HEK293 (cell line): ENCODE results near the gene ZNF106.
A peak's percentile ranks its signal among the peaks of the same experiment; 100 is the strongest.

Experiments used
- CTCF ChIA-PET: fragments of 350-600 bp; formaldehyde crosslinking; extraction: SDS; loops from one replicate; lab custom pipeline; 2021; ENCODE audit warnings: antibody characterized with exemption; lab: Yijun Ruan, JAX
- POLR2A ChIA-PET: fragments of 300-600 bp; formaldehyde crosslinking; extraction: SDS; loops from one replicate; lab custom pipeline; 2020; ENCODE audit warnings: antibody characterized with exemption, inconsistent platforms; lab: Yijun Ruan, JAX
- H3K27ac ChIP-seq: fragments of 200-500 bp; sonication (Bioruptor generic); 2 replicates; pipeline ENCODE4 v1.5.1; 2014; ENCODE audit warnings: low read depth, low read length, control low read depth, inconsistent platforms; ENCODE audit errors: extremely low read depth
- H3K36me3 ChIP-seq, 2 experiments: fragments of 200-500 bp in 1 of 2; sonication (Bioruptor generic) in 1 of 2; 1 replicate in 1 of 2; 2 replicates in 1 of 2; pipeline ENCODE4 v1.5.1; 2014 to 2017; ENCODE audit warnings: inconsistent platforms in 2 of 2, low read length in 2 of 2; ENCODE audit not compliant: control insufficient read depth in 2 of 2, insufficient read depth in 1 of 2
- H3K4me1 ChIP-seq: fragments of 200-500 bp; sonication (Bioruptor generic); 2 replicates; pipeline ENCODE4 v1.5.1; 2014; ENCODE audit warnings: mild to moderate bottlenecking, low read length, inconsistent platforms; ENCODE audit not compliant: control insufficient read depth, insufficient read depth
- H3K4me3 ChIP-seq: 2 replicates; pipeline ENCODE4 v1.5.1; 2011; ENCODE audit warnings: low read depth, mild to moderate bottlenecking, control low read depth, low read length, moderate library complexity
- H3K9me3 ChIP-seq: fragments of 200-500 bp; sonication (Bioruptor generic); 2 replicates; pipeline ENCODE4 v1.5.1; 2014; ENCODE audit warnings: low read depth, low read length, inconsistent platforms; ENCODE audit not compliant: control insufficient read depth, insufficient read depth
- GLI2 ChIP-seq: fragments of 450-650 bp; formaldehyde crosslinking; IDR thresholded peaks from 2 replicates; pipeline ENCODE4; 2017; ENCODE audit warnings: missing biosample characterization, missing genetic modification characterization, low read depth, borderline replicate concordance
- GLIS1 ChIP-seq: fragments of 450-650 bp; formaldehyde crosslinking; IDR thresholded peaks from 2 replicates; pipeline ENCODE4 v1.5.1; 2016; ENCODE audit warnings: missing biosample characterization, missing genetic modification characterization
- OVOL3 ChIP-seq: fragments of 450-650 bp; formaldehyde crosslinking; IDR thresholded peaks from 2 replicates; pipeline ENCODE4 v1.5.1; 2016; ENCODE audit warnings: missing biosample characterization, missing genetic modification characterization
- SCRT1 ChIP-seq: fragments of 450-650 bp; formaldehyde crosslinking; IDR thresholded peaks from 2 replicates; pipeline ENCODE4 v1.5.1; 2016; ENCODE audit warnings: missing biosample characterization, missing genetic modification characterization, borderline replicate concordance
- ZBTB21 ChIP-seq: fragments of 450-650 bp; formaldehyde crosslinking; IDR thresholded peaks from 2 replicates; pipeline ENCODE4 v1.5.1; 2017; ENCODE audit warnings: missing biosample characterization, missing genetic modification characterization
- ZBTB48 ChIP-seq: fragments of 450-650 bp; formaldehyde crosslinking; IDR thresholded peaks from 2 replicates; pipeline ENCODE4 v1.5.1; 2016; ENCODE audit warnings: missing biosample characterization, missing genetic modification characterization
- ZIC2 ChIP-seq: fragments of 450-650 bp; formaldehyde crosslinking; IDR thresholded peaks from 2 replicates; pipeline ENCODE4 v1.5.1; 2016; ENCODE audit warnings: missing biosample characterization, missing genetic modification characterization
- ZNF112 ChIP-seq: fragments of 450-650 bp; formaldehyde crosslinking; IDR thresholded peaks from 2 replicates; pipeline ENCODE4 v1.5.0; 2017; ENCODE audit warnings: missing biosample characterization, missing genetic modification characterization
- ZNF184 ChIP-seq: fragments of 450-650 bp; IDR thresholded peaks from 2 replicates; pipeline ENCODE4 v1.5.1; 2018; ENCODE audit warnings: missing biosample characterization, mild to moderate bottlenecking, missing genetic modification characterization
- ZNF266 ChIP-seq: fragments of 450-650 bp; formaldehyde crosslinking; IDR thresholded peaks from 2 replicates; pipeline ENCODE4 v1.5.1; 2016; ENCODE audit warnings: missing biosample characterization, missing genetic modification characterization, low read depth
- ZNF335 ChIP-seq: fragments of 450-650 bp; formaldehyde crosslinking; conservative IDR thresholded peaks from 2 replicates; pipeline ENCODE4 v1.5.1; 2016; ENCODE audit warnings: missing biosample characterization, missing genetic modification characterization
- ZNF555 ChIP-seq: fragments of 450-650 bp; formaldehyde crosslinking; conservative IDR thresholded peaks from 2 replicates; pipeline ENCODE4 v1.5.1; 2017; ENCODE audit warnings: missing biosample characterization, mild to moderate bottlenecking, missing genetic modification characterization, inconsistent platforms
- ZNF560 ChIP-seq: fragments of 450-650 bp; formaldehyde crosslinking; IDR thresholded peaks from 2 replicates; pipeline ENCODE4 v1.5.1; 2017; ENCODE audit warnings: missing biosample characterization, missing genetic modification characterization, borderline replicate concordance
- ZNF777 ChIP-seq: fragments of 450-650 bp; formaldehyde crosslinking; IDR thresholded peaks from 2 replicates; pipeline ENCODE4 v1.5.1; 2017; ENCODE audit warnings: missing biosample characterization, missing genetic modification characterization, borderline replicate concordance
- ZNF785 ChIP-seq: fragments of 450-650 bp; formaldehyde crosslinking; IDR thresholded peaks from 2 replicates; pipeline ENCODE4 v1.5.1; 2016; ENCODE audit warnings: missing biosample characterization, missing genetic modification characterization
- TF ChIP-seq, protein P1 (sequence below): fragments of 450-650 bp; formaldehyde crosslinking; IDR thresholded peaks from 2 replicates; pipeline ENCODE4 v1.5.0; 2017; ENCODE audit warnings: missing biosample characterization, missing genetic modification characterization, borderline replicate concordance
- TF ChIP-seq, protein P2 (sequence below): fragments of 450-650 bp; formaldehyde crosslinking; IDR thresholded peaks from 2 replicates; pipeline ENCODE4 v1.5.1; 2016; ENCODE audit warnings: missing biosample characterization, missing genetic modification characterization
- TF ChIP-seq, protein P3 (sequence below): fragments of 450-650 bp; formaldehyde crosslinking; IDR thresholded peaks from 2 replicates; pipeline ENCODE4 v1.5.1; 2016; ENCODE audit warnings: missing biosample characterization, missing genetic modification characterization
- TF ChIP-seq, protein P4 (sequence below): fragments of 450-650 bp; formaldehyde crosslinking; IDR thresholded peaks from 2 replicates; pipeline ENCODE4 v1.5.1; 2016; ENCODE audit warnings: missing biosample characterization, missing genetic modification characterization, borderline replicate concordance
- TF ChIP-seq, protein P5 (sequence below): fragments of 450-650 bp; formaldehyde crosslinking; IDR thresholded peaks from 2 replicates; pipeline ENCODE4 v1.5.1; 2017; ENCODE audit warnings: missing biosample characterization, missing genetic modification characterization
- TF ChIP-seq, protein P6 (sequence below): fragments of 450-650 bp; formaldehyde crosslinking; IDR thresholded peaks from 2 replicates; pipeline ENCODE4 v1.5.1; 2016; ENCODE audit warnings: missing biosample characterization, missing genetic modification characterization
- TF ChIP-seq, protein P7 (sequence below): fragments of 450-650 bp; formaldehyde crosslinking; IDR thresholded peaks from 2 replicates; pipeline ENCODE4 v1.5.1; 2016; ENCODE audit warnings: missing biosample characterization, missing genetic modification characterization

Gene ZNF106

DNA sequence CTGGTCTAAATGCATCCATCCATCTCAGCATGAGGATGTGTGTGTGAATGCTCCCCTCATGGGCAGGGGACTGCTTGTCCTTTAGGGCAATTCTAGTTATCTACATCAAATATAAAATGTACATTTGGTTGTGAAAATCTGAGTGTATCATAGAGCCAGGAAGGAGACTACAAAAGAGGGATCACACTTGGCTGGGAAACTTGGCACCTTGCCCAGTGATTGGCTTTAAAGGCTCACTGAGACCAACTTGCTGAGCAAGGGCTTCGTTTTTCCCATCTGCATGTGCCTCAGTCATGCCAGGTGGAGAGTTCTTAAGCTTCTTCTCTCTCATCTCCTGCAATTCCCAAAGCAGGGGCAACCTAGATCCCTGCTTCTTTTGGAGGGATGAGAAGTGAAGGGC, 126.4 kb downstream of the ZNF106 start (continued):
- TF ChIP-seq, protein P1, sequence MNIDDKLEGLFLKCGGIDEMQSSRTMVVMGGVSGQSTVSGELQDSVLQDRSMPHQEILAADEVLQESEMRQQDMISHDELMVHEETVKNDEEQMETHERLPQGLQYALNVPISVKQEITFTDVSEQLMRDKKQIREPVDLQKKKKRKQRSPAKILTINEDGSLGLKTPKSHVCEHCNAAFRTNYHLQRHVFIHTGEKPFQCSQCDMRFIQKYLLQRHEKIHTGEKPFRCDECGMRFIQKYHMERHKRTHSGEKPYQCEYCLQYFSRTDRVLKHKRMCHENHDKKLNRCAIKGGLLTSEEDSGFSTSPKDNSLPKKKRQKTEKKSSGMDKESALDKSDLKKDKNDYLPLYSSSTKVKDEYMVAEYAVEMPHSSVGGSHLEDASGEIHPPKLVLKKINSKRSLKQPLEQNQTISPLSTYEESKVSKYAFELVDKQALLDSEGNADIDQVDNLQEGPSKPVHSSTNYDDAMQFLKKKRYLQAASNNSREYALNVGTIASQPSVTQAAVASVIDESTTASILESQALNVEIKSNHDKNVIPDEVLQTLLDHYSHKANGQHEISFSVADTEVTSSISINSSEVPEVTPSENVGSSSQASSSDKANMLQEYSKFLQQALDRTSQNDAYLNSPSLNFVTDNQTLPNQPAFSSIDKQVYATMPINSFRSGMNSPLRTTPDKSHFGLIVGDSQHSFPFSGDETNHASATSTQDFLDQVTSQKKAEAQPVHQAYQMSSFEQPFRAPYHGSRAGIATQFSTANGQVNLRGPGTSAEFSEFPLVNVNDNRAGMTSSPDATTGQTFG (tag by site-specific recombination) = no peak
- TF ChIP-seq ZNF555 (no peak), ZNF112 (tag by site-specific recombination) (0 out of 2 replicates have a peak, but pooled peaks have one; percentile 31), OVOL3 (tag by site-specific recombination) (no peak), ZNF266 (tag by site-specific recombination) (no peak), ZNF560 (tag by site-specific recombination) (no peak), ZNF184 (tag by site-specific recombination) (peak; percentile 51; the same call in 1 of the 2 replicates), ZNF335 (tag by site-specific recombination) (no peak)
- TF ChIP-seq, protein P2, sequence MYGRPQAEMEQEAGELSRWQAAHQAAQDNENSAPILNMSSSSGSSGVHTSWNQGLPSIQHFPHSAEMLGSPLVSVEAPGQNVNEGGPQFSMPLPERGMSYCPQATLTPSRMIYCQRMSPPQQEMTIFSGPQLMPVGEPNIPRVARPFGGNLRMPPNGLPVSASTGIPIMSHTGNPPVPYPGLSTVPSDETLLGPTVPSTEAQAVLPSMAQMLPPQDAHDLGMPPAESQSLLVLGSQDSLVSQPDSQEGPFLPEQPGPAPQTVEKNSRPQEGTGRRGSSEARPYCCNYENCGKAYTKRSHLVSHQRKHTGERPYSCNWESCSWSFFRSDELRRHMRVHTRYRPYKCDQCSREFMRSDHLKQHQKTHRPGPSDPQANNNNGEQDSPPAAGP (tag by site-specific recombination) = no peak

DNA sequence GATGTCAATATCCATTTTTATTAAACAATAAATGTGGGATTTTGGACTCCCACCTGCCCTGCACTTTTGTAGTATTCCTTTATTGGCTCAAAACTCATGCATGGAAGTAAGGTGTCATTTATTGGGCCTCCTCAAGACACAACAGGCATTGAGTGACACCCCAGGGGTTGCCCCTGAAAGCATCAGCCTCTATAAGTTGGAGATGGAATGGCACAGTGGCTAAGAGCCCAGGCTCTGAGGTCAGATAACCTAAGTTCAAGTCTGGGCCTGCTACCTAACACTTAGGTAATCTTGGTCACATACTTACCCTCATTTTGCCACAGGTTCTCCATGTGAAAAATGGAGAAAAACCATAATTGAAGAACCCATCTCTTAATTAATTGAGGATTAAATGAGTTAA, 127.0 kb downstream of the ZNF106 start:
- Histone ChIP-seq H3K4me3 (no peak overlapping the region), H3K27ac (no peak overlapping the region), H3K4me1 (no peaks in the 10 kb centered on the region), H3K36me3 (no peaks in the 10 kb centered on the region), H3K9me3 (no peaks in the 10 kb centered on the region)
- TF ChIP-seq, protein P3, sequence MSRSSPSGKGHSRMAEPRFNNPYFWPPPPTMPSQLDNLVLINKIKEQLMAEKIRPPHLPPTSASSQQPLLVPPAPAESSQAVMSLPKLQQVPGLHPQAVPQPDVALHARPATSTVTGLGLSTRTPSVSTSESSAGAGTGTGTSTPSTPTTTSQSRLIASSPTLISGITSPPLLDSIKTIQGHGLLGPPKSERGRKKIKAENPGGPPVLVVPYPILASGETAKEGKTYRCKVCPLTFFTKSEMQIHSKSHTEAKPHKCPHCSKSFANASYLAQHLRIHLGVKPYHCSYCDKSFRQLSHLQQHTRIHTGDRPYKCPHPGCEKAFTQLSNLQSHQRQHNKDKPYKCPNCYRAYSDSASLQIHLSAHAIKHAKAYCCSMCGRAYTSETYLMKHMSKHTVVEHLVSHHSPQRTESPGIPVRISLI = no peak
- TF ChIP-seq, protein P4, sequence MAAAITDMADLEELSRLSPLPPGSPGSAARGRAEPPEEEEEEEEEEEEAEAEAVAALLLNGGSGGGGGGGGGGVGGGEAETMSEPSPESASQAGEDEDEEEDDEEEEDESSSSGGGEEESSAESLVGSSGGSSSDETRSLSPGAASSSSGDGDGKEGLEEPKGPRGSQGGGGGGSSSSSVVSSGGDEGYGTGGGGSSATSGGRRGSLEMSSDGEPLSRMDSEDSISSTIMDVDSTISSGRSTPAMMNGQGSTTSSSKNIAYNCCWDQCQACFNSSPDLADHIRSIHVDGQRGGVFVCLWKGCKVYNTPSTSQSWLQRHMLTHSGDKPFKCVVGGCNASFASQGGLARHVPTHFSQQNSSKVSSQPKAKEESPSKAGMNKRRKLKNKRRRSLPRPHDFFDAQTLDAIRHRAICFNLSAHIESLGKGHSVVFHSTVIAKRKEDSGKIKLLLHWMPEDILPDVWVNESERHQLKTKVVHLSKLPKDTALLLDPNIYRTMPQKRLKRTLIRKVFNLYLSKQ (tag by site-specific recombination) = no peak
- TF ChIP-seq, protein P5, sequence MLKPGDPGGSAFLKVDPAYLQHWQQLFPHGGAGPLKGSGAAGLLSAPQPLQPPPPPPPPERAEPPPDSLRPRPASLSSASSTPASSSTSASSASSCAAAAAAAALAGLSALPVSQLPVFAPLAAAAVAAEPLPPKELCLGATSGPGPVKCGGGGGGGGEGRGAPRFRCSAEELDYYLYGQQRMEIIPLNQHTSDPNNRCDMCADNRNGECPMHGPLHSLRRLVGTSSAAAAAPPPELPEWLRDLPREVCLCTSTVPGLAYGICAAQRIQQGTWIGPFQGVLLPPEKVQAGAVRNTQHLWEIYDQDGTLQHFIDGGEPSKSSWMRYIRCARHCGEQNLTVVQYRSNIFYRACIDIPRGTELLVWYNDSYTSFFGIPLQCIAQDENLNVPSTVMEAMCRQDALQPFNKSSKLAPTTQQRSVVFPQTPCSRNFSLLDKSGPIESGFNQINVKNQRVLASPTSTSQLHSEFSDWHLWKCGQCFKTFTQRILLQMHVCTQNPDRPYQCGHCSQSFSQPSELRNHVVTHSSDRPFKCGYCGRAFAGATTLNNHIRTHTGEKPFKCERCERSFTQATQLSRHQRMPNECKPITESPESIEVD = no peak
- no peak for TF ChIP-seq ZBTB21
- TF ChIP-seq ZIC2 (tag by site-specific recombination) = no peak
- no peak for TF ChIP-seq ZNF785 (tag by site-specific recombination)
- TF ChIP-seq GLIS1 (tag by site-specific recombination) = no peak
- no peak for TF ChIP-seq ZBTB48 (tag by site-specific recombination)
- TF ChIP-seq, protein P6, sequence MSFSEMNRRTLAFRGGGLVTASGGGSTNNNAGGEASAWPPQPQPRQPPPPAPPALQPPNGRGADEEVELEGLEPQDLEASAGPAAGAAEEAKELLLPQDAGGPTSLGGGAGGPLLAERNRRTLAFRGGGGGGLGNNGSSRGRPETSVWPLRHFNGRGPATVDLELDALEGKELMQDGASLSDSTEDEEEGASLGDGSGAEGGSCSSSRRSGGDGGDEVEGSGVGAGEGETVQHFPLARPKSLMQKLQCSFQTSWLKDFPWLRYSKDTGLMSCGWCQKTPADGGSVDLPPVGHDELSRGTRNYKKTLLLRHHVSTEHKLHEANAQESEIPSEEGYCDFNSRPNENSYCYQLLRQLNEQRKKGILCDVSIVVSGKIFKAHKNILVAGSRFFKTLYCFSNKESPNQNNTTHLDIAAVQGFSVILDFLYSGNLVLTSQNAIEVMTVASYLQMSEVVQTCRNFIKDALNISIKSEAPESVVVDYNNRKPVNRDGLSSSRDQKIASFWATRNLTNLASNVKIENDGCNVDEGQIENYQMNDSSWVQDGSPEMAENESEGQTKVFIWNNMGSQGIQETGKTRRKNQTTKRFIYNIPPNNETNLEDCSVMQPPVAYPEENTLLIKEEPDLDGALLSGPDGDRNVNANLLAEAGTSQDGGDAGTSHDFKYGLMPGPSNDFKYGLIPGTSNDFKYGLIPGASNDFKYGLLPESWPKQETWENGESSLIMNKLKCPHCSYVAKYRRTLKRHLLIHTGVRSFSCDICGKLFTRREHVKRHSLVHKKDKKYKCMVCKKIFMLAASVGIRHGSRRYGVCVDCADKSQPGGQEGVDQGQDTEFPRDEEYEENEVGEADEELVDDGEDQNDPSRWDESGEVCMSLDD (tag by site-specific recombination) = no peak
- TF ChIP-seq GLI2 (tag by site-specific recombination) = no peak
- TF ChIP-seq ZNF777 = no peak
- TF ChIP-seq, protein P7, sequence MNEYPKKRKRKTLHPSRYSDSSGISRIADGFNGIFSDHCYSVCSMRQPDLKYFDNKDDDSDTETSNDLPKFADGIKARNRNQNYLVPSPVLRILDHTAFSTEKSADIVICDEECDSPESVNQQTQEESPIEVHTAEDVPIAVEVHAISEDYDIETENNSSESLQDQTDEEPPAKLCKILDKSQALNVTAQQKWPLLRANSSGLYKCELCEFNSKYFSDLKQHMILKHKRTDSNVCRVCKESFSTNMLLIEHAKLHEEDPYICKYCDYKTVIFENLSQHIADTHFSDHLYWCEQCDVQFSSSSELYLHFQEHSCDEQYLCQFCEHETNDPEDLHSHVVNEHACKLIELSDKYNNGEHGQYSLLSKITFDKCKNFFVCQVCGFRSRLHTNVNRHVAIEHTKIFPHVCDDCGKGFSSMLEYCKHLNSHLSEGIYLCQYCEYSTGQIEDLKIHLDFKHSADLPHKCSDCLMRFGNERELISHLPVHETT (tag by site-specific recombination) = no peak
- no peak for TF ChIP-seq SCRT1 (tag by site-specific recombination)
- POLR2A ChIA-PET = no interaction called here
- CTCF ChIA-PET = no interaction called here
